ENCODE data around the gene CHST11.

- TF ChIP-seq POLR2A (IDR thresholded peaks at IDR 0.05) (no peak), CTCF (IDR thresholded peaks at IDR 0.05) (no peak)
These were observed 96.7 kb downstream of the CHST11 start for GRCh38 chr12:104553421-104553820.

All from ovary (tissue), 3 donors.